GM10847 (cell line): Measurements from ENCODE around the gene CLIC4.

Source experiments
- POLR2A ChIP-seq: IDR thresholded peaks from 2 replicates; pipeline ENCODE4 v1.6.1; 2011; ENCODE audit not compliant: insufficient read length; ENCODE audit errors: extremely low read depth

The CLIC4 gene

DNA sequence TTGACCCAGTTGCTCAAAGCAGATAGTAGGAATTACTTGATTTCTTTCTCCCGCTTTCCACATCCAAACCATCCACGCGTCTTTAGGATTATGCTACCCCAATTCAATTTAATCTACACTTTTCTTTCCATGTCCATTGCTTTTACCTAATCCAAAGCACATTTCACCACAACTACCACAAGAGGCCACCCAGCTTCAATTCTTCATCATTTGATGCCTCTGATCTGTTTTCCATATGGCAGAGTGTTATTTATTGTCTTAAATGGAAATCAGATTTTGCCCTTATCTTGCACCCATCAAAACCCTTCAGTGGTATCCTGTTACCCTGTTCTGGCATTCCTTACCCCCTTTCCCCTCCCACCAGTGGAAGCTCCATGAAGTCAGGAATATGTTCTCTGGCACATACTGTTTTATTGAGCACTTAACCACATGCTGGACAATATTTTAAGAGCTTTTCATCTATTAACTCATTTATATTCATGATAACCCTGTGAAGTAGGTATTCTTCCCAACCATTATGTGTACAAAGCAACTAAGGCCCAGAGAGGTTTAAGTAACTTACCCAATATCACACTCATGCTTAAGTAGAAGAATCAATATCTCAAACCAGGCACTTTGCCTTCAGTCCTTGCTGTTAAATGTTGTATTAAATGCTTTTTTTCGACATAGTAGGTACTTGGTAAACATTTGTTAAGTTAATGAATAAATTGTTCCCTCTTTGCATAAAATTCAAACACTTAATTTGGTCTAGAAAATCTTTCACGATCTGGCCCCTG, 34.6 kb downstream of the CLIC4 start:
- no peak for TF ChIP-seq POLR2A

- no peak for TF ChIP-seq POLR2A
Observed at GRCh38 chr1:24782689-24783088, 37.4 kb downstream of the CLIC4 start.

GRCh38 chr1:24783713-24784112, 38.5 kb downstream of the CLIC4 start:
- no peak for TF ChIP-seq POLR2A

GRCh38 chr1:24786191-24786590, 40.9 kb downstream of the CLIC4 start:
- no peak for TF ChIP-seq POLR2A

DNA sequence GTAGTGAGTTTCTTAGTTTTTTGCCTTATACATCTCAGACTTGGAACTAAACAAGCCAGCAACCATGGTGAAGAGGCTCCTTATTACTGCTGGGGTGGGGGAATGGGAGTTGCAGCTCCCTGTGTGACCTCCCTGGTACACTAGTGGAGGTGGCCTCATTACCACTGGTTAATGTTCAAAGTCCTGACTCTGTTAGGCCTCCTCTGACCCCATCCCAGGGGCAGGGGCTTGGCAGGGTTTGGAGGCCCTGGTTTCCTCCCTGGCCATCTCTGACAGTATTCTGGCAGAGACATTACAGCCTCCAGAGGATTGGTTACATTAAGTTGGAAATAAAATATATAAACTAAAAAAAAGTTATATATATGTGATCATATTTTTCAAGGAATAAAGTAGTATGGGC, 45.2 kb downstream of the CLIC4 start:
- TF ChIP-seq POLR2A = no peak

- TF ChIP-seq POLR2A = no peak
Observed at GRCh38 chr1:24793447-24794129, 48.3 kb downstream of the CLIC4 start.

- TF ChIP-seq POLR2A = no peak
Observed at GRCh38 chr1:24795236-24795635, 50.0 kb downstream of the CLIC4 start.

GRCh38 chr1:24796524-24796923, 51.3 kb downstream of the CLIC4 start:
- no peak for TF ChIP-seq POLR2A

DNA sequence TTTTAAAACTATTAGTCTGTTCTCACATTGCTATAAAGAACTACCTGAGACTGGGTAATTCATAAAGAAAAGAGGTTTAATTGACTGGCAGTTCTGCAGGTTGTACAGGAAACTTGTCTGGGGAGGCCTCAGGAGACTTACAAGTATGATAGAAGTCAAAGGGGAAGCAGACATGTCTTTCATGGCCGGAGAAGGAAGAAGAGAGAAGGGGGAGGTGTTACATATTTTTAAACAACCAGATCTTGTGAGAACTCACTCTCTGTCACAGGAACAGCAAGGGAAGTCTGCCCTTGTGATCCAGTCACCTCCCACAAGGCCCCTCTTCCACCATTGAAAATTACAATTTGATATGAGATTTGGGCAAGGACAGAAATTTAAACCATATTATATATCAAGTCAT, 55.9 kb downstream of the CLIC4 start:
- no peak for TF ChIP-seq POLR2A

GRCh38 chr1:24803220-24803619, 58.0 kb downstream of the CLIC4 start:
- TF ChIP-seq POLR2A = no peak

- no peak for TF ChIP-seq POLR2A
Observed at GRCh38 chr1:24803987-24804530, 58.8 kb downstream of the CLIC4 start.

- no peak for TF ChIP-seq POLR2A
Observed at GRCh38 chr1:24805534-24806301, 60.5 kb downstream of the CLIC4 start.

DNA sequence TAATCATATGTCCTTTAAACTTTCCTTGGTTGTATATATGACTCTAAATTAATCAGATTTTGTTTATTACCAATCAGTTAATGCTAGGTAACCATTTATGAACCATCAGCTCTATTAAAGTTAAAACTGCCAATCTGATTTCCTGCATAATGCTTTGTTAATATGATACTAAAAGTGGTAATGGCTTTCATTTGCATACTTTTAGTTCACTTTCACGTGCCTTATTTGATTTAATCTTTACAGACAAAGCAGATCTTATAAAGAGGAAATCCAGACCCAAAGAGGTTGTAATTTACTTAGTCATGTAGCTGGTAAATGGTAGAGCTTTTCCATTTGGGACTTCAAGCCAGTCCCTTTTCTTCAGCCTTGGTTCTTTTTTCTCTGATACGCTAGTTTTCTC, 61.3 kb downstream of the CLIC4 start:
- no peak for TF ChIP-seq POLR2A

GRCh38 chr1:24822887-24823286, 77.6 kb downstream of the CLIC4 start:
- no peak for TF ChIP-seq POLR2A

- no peak for TF ChIP-seq POLR2A
Observed at GRCh38 chr1:24825174-24825573, 79.9 kb downstream of the CLIC4 start.

DNA sequence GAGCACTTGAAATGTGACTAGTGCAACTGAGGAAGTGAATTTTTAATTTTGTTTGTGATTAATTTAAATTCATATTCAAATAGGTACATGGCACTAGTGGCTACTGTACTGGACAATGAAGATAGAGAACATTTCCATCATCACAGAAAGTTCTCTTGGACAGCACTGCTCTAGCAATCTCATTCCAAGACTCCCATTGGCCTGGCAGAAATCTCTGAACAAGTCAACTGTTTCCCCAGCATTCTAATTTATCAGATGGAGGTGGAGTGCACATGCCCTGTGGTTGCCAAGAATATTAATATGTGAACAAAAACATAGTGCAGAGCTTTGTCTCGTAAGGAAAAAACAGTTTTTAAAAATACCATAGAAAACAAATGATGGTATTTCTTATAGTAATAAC, 81.3 kb downstream of the CLIC4 start:
- no peak for TF ChIP-seq POLR2A

DNA sequence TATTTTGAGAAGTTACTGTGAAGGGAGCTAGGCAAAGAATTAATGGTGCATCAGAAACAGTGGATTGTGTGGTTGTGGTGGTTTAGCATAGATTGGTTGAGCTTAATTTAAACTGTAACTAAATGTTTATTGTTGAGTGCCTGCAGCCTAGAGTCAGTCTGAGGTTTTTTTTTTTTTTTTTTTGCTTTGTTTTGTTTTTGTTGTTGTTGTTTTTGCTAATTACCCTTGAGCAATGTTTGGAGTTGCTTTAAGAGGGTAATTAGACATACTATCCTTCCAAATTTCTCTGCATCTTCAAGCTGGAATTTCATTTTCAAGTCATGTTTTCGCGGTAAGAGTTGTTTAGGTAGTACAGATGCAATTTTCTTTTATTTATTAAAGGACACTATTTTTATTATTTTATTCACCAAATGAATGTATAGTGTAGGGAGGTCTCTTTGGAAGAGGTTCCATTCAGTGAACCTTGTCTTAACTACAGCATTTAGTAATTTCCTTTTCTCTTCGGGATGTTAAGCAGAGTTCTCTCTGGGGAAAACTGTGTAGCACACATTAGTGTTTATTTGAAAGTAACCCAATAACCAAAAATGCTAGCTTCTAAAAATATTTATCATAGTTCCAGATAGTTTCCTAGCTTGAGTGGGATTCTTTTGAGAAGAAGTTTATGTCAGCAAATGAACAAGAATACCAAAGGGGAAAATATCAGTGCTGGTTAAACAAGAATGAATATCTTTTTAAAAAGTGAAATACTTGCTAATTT, 82.3 kb downstream of the CLIC4 start:
- TF ChIP-seq POLR2A = no peak
